ENCODE data around the gene KIF9.

GRCh38 chr3:47244531-47245100 is 38.0 kb downstream of the KIF9 start:
- TF ChIP-seq POLR2A (IDR thresholded peaks at IDR 0.05; ENCODE audit: low read depth) (no peak), POLR2AphosphoS5 (IDR thresholded peaks at IDR 0.05) (no peak), EP300 (IDR thresholded peaks at IDR 0.05) (no peak)
- TF ChIP-seq, protein P1, sequence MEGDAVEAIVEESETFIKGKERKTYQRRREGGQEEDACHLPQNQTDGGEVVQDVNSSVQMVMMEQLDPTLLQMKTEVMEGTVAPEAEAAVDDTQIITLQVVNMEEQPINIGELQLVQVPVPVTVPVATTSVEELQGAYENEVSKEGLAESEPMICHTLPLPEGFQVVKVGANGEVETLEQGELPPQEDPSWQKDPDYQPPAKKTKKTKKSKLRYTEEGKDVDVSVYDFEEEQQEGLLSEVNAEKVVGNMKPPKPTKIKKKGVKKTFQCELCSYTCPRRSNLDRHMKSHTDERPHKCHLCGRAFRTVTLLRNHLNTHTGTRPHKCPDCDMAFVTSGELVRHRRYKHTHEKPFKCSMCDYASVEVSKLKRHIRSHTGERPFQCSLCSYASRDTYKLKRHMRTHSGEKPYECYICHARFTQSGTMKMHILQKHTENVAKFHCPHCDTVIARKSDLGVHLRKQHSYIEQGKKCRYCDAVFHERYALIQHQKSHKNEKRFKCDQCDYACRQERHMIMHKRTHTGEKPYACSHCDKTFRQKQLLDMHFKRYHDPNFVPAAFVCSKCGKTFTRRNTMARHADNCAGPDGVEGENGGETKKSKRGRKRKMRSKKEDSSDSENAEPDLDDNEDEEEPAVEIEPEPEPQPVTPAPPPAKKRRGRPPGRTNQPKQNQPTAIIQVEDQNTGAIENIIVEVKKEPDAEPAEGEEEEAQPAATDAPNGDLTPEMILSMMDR (IDR thresholded peaks at IDR 0.05), result no peak
